ENCODE data around the gene PELI2.

Gene PELI2

DNA sequence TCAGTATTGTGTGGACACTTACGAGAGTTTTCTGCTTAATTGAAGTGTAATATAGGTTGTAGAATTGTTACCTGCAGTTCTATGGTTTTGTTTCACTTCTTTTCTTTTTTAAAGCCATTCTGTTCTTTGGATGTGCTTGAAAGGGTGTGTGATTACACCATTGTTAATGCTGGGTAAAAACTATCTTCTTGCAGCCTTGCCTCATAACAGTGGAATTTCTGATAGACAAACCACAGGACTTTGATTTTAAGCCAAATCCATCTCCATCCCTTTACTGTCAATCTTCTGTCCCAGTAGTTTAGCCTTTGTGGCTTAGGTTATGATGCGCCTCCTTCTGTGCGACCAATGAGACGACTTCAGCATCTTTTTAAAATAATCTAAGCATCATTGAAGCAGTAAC, 182.3 kb downstream of the PELI2 start (continued):
- TF ChIP-seq, protein P1, sequence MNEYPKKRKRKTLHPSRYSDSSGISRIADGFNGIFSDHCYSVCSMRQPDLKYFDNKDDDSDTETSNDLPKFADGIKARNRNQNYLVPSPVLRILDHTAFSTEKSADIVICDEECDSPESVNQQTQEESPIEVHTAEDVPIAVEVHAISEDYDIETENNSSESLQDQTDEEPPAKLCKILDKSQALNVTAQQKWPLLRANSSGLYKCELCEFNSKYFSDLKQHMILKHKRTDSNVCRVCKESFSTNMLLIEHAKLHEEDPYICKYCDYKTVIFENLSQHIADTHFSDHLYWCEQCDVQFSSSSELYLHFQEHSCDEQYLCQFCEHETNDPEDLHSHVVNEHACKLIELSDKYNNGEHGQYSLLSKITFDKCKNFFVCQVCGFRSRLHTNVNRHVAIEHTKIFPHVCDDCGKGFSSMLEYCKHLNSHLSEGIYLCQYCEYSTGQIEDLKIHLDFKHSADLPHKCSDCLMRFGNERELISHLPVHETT (tag by site-specific recombination; IDR thresholded peaks at IDR 0.05): no peak
- no peak for TF ChIP-seq ZNF239 (tag by site-specific recombination; IDR thresholded peaks at IDR 0.05)

DNA sequence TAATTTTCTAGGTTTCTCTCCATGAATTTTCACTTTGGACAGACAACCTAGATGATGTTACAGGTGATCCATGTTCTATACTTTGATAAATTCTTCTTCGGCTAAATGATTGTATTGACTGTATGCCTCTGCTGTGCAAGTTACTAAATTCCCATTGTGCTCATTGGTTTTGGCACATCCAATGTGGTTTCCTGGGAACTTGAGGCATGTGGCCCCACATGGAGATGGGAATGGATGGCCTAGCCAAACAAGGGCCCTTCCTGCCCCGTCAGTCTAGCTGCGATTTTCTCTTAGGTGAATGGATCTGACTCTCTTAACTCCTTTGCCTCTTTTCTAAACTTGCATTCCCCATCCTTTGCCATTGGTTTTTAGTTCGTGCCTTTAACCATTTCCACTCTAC, 186.2 kb downstream of the PELI2 start:
- H3K9me3 ChIP-seq (ENCODE audit: control insufficient read depth, insufficient read depth, low read depth, low read length): no peaks in the 10 kb centered on the region
- H3K27ac ChIP-seq (ENCODE audit: extremely low read depth, low read depth, low read length): no peak overlapping the region
- H3K4me1 ChIP-seq (ENCODE audit: control insufficient read depth, insufficient read depth, low read length): no peaks in the 10 kb centered on the region
- H3K36me3 ChIP-seq (ENCODE audit: control insufficient read depth in 2 of 2, insufficient read depth in 1 of 2, low read length in 2 of 2): no peaks in the 10 kb centered on the region; a peak in 1 of 3 replicates
- TF ChIP-seq ZFP69B (tag by site-specific recombination; IDR thresholded peaks at IDR 0.05) (no peak), KLF8 (tag by site-specific recombination; IDR thresholded peaks at IDR 0.05) (no peak), ZNF623 (tag by site-specific recombination; IDR thresholded peaks at IDR 0.05) (no peak), ZNF416 (tag by site-specific recombination; IDR thresholded peaks at IDR 0.05) (no peak), ZNF350 (tag by site-specific recombination; IDR thresholded peaks at IDR 0.05) (no peak), OVOL3 (tag by site-specific recombination; IDR thresholded peaks at IDR 0.05) (no peak), ZEB2 (tag by site-specific recombination; IDR thresholded peaks at IDR 0.05) (no peak), ZBTB21 (tag by site-specific recombination; IDR thresholded peaks at IDR 0.05) (no peak), ZNF239 (tag by site-specific recombination; IDR thresholded peaks at IDR 0.05) (no peak), MEIS1 (CRISPR knock-in tag; IDR thresholded peaks at IDR 0.05; ENCODE audit: borderline replicate concordance) (no peak), GFI1B (tag by site-specific recombination; IDR thresholded peaks at IDR 0.05) (no peak), MZF1 (tag by site-specific recombination; IDR thresholded peaks at IDR 0.05; ENCODE audit: borderline replicate concordance) (no peak)
- TF ChIP-seq, protein P2, sequence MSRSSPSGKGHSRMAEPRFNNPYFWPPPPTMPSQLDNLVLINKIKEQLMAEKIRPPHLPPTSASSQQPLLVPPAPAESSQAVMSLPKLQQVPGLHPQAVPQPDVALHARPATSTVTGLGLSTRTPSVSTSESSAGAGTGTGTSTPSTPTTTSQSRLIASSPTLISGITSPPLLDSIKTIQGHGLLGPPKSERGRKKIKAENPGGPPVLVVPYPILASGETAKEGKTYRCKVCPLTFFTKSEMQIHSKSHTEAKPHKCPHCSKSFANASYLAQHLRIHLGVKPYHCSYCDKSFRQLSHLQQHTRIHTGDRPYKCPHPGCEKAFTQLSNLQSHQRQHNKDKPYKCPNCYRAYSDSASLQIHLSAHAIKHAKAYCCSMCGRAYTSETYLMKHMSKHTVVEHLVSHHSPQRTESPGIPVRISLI (tag by site-specific recombination; IDR thresholded peaks at IDR 0.05): no peak
- POLR2A ChIA-PET: no interaction called here
- no peak overlapping the region for H3K4me3 ChIP-seq (ENCODE audit: low read depth, low read length)
- CTCF ChIA-PET: no interaction called here

DNA sequence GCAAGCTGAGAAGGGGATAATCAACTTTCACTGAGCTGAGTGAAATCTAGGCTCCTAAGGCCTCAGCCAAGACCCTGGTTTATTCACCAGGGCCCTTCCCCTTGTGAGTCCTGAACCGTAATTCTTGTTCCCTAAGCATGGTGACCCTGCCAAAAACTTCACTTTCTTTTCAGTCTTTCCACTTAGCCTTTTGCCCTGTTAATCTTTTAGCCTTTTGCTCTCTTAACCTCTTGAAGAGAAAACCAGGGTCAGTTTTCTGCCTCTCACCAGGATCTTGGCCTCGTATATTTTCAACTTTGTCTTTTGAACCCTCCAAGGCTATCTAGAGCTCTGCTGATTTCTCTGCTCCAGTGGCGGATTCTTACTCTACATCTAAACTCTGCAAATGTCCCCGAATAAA, 191.0 kb downstream of the PELI2 start:
- Histone ChIP-seq H3K9me3 (ENCODE audit: control insufficient read depth, insufficient read depth, low read depth, low read length) (no peaks in the 10 kb centered on the region), H3K4me1 (ENCODE audit: control insufficient read depth, insufficient read depth, low read length) (no peaks in the 10 kb centered on the region), H3K27ac (ENCODE audit: extremely low read depth, low read depth, low read length) (no peak overlapping the region), H3K4me3 (ENCODE audit: low read depth, low read length) (no peak overlapping the region), H3K36me3 (ENCODE audit: control insufficient read depth in 2 of 2, insufficient read depth in 1 of 2, low read length in 2 of 2) (no peaks in the 10 kb centered on the region; a peak in 1 of 3 replicates)
- ChIA-PET CTCF (no interaction called here), POLR2A (no interaction called here)
- TF ChIP-seq, protein P3, sequence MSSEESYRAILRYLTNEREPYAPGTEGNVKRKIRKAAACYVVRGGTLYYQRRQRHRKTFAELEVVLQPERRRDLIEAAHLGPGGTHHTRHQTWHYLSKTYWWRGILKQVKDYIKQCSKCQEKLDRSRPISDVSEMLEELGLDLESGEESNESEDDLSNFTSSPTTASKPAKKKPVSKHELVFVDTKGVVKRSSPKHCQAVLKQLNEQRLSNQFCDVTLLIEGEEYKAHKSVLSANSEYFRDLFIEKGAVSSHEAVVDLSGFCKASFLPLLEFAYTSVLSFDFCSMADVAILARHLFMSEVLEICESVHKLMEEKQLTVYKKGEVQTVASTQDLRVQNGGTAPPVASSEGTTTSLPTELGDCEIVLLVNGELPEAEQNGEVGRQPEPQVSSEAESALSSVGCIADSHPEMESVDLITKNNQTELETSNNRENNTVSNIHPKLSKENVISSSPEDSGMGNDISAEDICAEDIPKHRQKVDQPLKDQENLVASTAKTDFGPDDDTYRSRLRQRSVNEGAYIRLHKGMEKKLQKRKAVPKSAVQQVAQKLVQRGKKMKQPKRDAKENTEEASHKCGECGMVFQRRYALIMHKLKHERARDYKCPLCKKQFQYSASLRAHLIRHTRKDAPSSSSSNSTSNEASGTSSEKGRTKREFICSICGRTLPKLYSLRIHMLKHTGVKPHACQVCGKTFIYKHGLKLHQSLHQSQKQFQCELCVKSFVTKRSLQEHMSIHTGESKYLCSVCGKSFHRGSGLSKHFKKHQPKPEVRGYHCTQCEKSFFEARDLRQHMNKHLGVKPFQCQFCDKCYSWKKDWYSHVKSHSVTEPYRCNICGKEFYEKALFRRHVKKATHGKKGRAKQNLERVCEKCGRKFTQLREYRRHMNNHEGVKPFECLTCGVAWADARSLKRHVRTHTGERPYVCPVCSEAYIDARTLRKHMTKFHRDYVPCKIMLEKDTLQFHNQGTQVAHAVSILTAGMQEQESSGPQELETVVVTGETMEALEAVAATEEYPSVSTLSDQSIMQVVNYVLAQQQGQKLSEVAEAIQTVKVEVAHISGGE (tag by site-specific recombination; conservative IDR thresholded peaks at IDR 0.05; ENCODE audit: low read depth): no peak
- TF ChIP-seq ZNF184 (tag by site-specific recombination; IDR thresholded peaks at IDR 0.05): no peak
- TF ChIP-seq ZNF585B (tag by site-specific recombination; IDR thresholded peaks at IDR 0.05): no peak
- TF ChIP-seq GLIS1 (tag by site-specific recombination; IDR thresholded peaks at IDR 0.05): no peak
- no peak for TF ChIP-seq ZNF37A (tag by site-specific recombination; IDR thresholded peaks at IDR 0.05)
- TF ChIP-seq, protein P4, sequence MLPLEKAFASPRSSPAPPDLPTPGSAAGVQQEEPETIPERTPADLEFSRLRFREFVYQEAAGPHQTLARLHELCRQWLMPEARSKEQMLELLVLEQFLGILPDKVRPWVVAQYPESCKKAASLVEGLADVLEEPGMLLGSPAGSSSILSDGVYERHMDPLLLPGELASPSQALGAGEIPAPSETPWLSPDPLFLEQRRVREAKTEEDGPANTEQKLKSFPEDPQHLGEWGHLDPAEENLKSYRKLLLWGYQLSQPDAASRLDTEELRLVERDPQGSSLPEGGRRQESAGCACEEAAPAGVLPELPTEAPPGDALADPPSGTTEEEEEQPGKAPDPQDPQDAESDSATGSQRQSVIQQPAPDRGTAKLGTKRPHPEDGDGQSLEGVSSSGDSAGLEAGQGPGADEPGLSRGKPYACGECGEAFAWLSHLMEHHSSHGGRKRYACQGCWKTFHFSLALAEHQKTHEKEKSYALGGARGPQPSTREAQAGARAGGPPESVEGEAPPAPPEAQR (tag by site-specific recombination; IDR thresholded peaks at IDR 0.05): no peak
- TF ChIP-seq SP3 (tag by site-specific recombination; IDR thresholded peaks at IDR 0.05): no peak
- TF ChIP-seq YY1 (tag by site-specific recombination; IDR thresholded peaks at IDR 0.05): no peak
- TF ChIP-seq ZNF146 (tag by site-specific recombination; IDR thresholded peaks at IDR 0.05): no peak
- no peak for TF ChIP-seq EGR2 (tag by site-specific recombination; IDR thresholded peaks at IDR 0.05; ENCODE audit: low read depth)
- TF ChIP-seq REPIN1 (tag by site-specific recombination; IDR thresholded peaks at IDR 0.05; ENCODE audit: low read depth): no peak
- TF ChIP-seq, protein P5, sequence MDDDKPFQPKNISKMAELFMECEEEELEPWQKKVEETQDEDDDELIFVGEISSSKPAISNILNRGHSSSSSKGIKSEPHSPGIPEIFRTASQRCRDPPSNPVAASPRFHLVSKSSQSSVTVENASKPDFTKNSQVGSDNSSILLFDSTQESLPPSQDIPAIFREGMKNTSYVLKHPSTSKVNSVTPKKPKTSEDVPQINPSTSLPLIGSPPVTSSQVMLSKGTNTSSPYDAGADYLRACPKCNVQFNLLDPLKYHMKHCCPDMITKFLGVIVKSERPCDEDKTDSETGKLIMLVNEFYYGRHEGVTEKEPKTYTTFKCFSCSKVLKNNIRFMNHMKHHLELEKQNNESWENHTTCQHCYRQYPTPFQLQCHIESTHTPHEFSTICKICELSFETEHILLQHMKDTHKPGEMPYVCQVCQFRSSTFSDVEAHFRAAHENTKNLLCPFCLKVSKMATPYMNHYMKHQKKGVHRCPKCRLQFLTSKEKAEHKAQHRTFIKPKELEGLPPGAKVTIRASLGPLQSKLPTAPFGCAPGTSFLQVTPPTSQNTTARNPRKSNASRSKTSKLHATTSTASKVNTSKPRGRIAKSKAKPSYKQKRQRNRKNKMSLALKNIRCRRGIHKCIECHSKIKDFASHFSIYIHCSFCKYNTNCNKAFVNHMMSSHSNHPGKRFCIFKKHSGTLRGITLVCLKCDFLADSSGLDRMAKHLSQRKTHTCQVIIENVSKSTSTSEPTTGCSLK (tag by site-specific recombination; IDR thresholded peaks at IDR 0.05): no peak
- no peak for TF ChIP-seq ZNF175 (tag by site-specific recombination; IDR thresholded peaks at IDR 0.05)
